A549 (cell line): ENCODE measurements around the gene C16orf54. TPM values are rescaled to one million over a fixed set of nuclear protein-coding genes. Genes with fewer than 3 reads are reported as not detected.
"Not testable (repeated sequence)": the region's sequence is repeated elsewhere in the genome, so short reads cannot be mapped to it uniquely, and the experiment has no call there.

ENCODE experiments used
- ATAC-seq, 2 experiments: fragments of 200-7000 bp in 1 of 2; fragments of >200 bp in 1 of 2; cut with Nextera tagmentation in 1 of 2; cut with Tn5 transposase in 1 of 2; 3 replicates each; pipeline versions ENCODE4 v1.8.0 to v1.9.1; 2018 to 2020; ENCODE audit warnings: mild to moderate bottlenecking in 1 of 2, moderate library complexity in 1 of 2
- CTCF ChIA-PET: fragments of 300-600 bp; sonication (Branson Sonifier 250); formaldehyde crosslinking; extraction: SDS; loops from one replicate; lab custom pipeline; 2021; ENCODE audit warnings: antibody characterized with exemption, inconsistent platforms; lab: Yijun Ruan, JAX
- POLR2A ChIA-PET: fragments of 350-600 bp; formaldehyde crosslinking; extraction: SDS; loops from one replicate; lab custom pipeline; 2021; ENCODE audit warnings: antibody characterized with exemption, inconsistent platforms; lab: Yijun Ruan, JAX
- DNase-seq, 2 experiments: peaks; one replicate each; pipeline versions ENCODE4 v3.0.0 to v3.0.0-alpha.2; 2011 to 2016; ENCODE audit warnings: low read depth in 1 of 2, low spot score in 1 of 2
- FAIRE-seq: peaks from 2 replicates; lab custom pipeline; 2011; peaks lifted over from hg19 to GRCh38; lab: Jason Lieb, UNC
- H3K27ac ChIP-seq, 2 experiments: fragments of >200 bp; sonication (Bioruptor Twin); formaldehyde crosslinking; 3 replicates each; pipeline ENCODE4 v1.5.1; 2016 to 2017
- H3K4me1 ChIP-seq: fragments of >200 bp; sonication (Bioruptor Twin); formaldehyde crosslinking; 3 replicates; pipeline ENCODE4 v1.6.1; 2016
- H3K4me2 ChIP-seq: fragments of >200 bp; sonication (Bioruptor Twin); formaldehyde crosslinking; 3 replicates; pipeline ENCODE4 v1.6.1; 2016
- H3K4me3 ChIP-seq: fragments of >200 bp; sonication (Bioruptor Twin); formaldehyde crosslinking; 3 replicates; pipeline ENCODE4 v1.5.1; 2016
- H3K9me3 ChIP-seq: fragments of >200 bp; sonication (Bioruptor Twin); formaldehyde crosslinking; 3 replicates; pipeline ENCODE4 v1.6.1; 2016
- CBX2 ChIP-seq: fragments of 200-600 bp; sonication (generic); IDR thresholded peaks from 2 replicates; pipeline ENCODE4 v1.6.1; 2016; ENCODE audit warnings: low read depth, mild to moderate bottlenecking, borderline replicate concordance
- CBX8 ChIP-seq: fragments of 200-600 bp; sonication (generic); IDR thresholded peaks from 2 replicates; pipeline ENCODE4 v1.6.1; 2016
- CEBPB ChIP-seq, 2 experiments: fragments of >200 bp in 1 of 2; sonication (Bioruptor Twin) in 1 of 2; formaldehyde crosslinking in 1 of 2; IDR thresholded peaks; 2 replicates each; pipeline ENCODE4 v1.6.1; 2012 to 2016
- CHD2 ChIP-seq: fragments of 150-350 bp; IDR thresholded peaks from 2 replicates; pipeline ENCODE4 v1.6.1; 2014; ENCODE audit warnings: low read length; ENCODE audit not compliant: partially characterized antibody
- EP300 ChIP-seq, 2 experiments: fragments of >200 bp; sonication (Bioruptor Twin); formaldehyde crosslinking; IDR thresholded peaks; 2 replicates in 1 of 2; 3 replicates in 1 of 2; pipeline ENCODE4 v1.6.1; 2016 to 2017
- FOSL2 ChIP-seq, 2 experiments: fragments of 450-650 bp in 1 of 2; fragments of >200 bp in 1 of 2; sonication (Bioruptor Twin) in 1 of 2; formaldehyde crosslinking; IDR thresholded peaks; 2 replicates each; pipeline versions ENCODE4 v1.5.0 to v1.6.1; 2016 to 2020; ENCODE audit warnings: mild to moderate bottlenecking in 1 of 2, moderate library complexity in 1 of 2
- HDAC2 ChIP-seq: fragments of 200-600 bp; sonication (generic); IDR thresholded peaks from 2 replicates; pipeline ENCODE4 v1.6.1; 2016
- JUN ChIP-seq, 2 experiments: fragments of >200 bp; sonication (Bioruptor Twin); formaldehyde crosslinking; IDR thresholded peaks; 2 replicates in 1 of 2; 3 replicates in 1 of 2; pipeline ENCODE4 v1.6.1; 2016 to 2017
- JUNB ChIP-seq: fragments of >200 bp; sonication (Bioruptor Twin); formaldehyde crosslinking; IDR thresholded peaks from 2 replicates; pipeline ENCODE4 v1.6.1; 2016
- MAFK ChIP-seq: fragments of 450-650 bp; IDR thresholded peaks from 2 replicates; pipeline ENCODE4 v1.6.1; 2014; ENCODE audit not compliant: partially characterized antibody
- MAZ ChIP-seq: fragments of 150-350 bp; IDR thresholded peaks from 2 replicates; pipeline ENCODE4 v1.6.1; 2014; ENCODE audit warnings: antibody characterized with exemption, low read depth, low read length, borderline replicate concordance
- NFE2L2 ChIP-seq: fragments of 150-350 bp; conservative IDR thresholded peaks from 2 replicates; pipeline ENCODE4 v1.6.1; 2014; ENCODE audit warnings: low read length
- POLR2AphosphoS2 ChIP-seq: conservative IDR thresholded peaks from 2 replicates; pipeline ENCODE4 v1.6.1; 2012; ENCODE audit warnings: low read length, improper control_type of control experiment, inconsistent platforms
- RFX5 ChIP-seq: fragments of 450-650 bp; IDR thresholded peaks from 2 replicates; pipeline ENCODE4 v1.7.1; 2014; ENCODE audit warnings: antibody characterized with exemption, mild to moderate bottlenecking, moderate library complexity
- SMC3 ChIP-seq: fragments of >200 bp; sonication (Bioruptor Twin); formaldehyde crosslinking; IDR thresholded peaks from 3 replicates; pipeline ENCODE4 v1.6.1; 2018; ENCODE audit warnings: inconsistent platforms
- TFCP2L1 ChIP-seq: fragments of 250-450 bp; sonication (Bioruptor Pico); IDR thresholded peaks from 2 replicates; pipeline ENCODE4 v1.5.0; 2021; ENCODE audit warnings: mild to moderate bottlenecking
- TP53 ChIP-seq: fragments of 250-450 bp; sonication (Bioruptor Pico); IDR thresholded peaks from 2 replicates; pipeline ENCODE4 v1.5.0; 2021; ENCODE audit warnings: mild to moderate bottlenecking, moderate library complexity
- WGBS: methylation state at CpG from one replicate; pipeline ENCODE4 v1.1.6; 2017; ENCODE audit errors: missing lambda C conversion rate; 5-methylcytosine and 5-hydroxymethylcytosine counted together
- polyA plus RNA-seq, 4 experiments: library from polyadenylated mRNA; depleted of rRNA in 3 of 4; stranded (reverse); fragments of >200 nt; fragmentation: RNase III in 1 of 4; extraction: RNeasy Plus Mini Kit Qiagen cat#74134 plus additional on column Dnase treatment in 1 of 4; gene quantifications; 2 replicates in 3 of 4; 3 replicates in 1 of 4; pipeline ENCODE4 v1.2.3, GENCODE V29; 2011 to 2017
- TF ChIP-seq, protein P1 (sequence below): IDR thresholded peaks from 2 replicates; pipeline ENCODE4 v1.6.1; 2012
- TF ChIP-seq, protein P2 (sequence below): fragments of 250-450 bp; sonication (Bioruptor Pico); IDR thresholded peaks from 2 replicates; pipeline ENCODE4 v1.5.0; 2021; ENCODE audit warnings: mild to moderate bottlenecking, moderate library complexity, borderline replicate concordance
- TF ChIP-seq, protein P3 (sequence below): IDR thresholded peaks from 2 replicates; pipeline ENCODE4 v1.6.1; 2012; ENCODE audit warnings: low read depth, borderline replicate concordance
- TF ChIP-seq, protein P4 (sequence below): fragments of >200 bp; sonication (Bioruptor Twin); formaldehyde crosslinking; IDR thresholded peaks from 3 replicates; pipeline ENCODE4 v1.6.1; 2016
- TF ChIP-seq, protein P5 (sequence below): fragments of >200 bp; sonication (Bioruptor Twin); formaldehyde crosslinking; IDR thresholded peaks from 2 replicates; pipeline ENCODE4 v1.6.1; 2016
- TF ChIP-seq, protein P6 (sequence below): fragments of 200-600 bp; sonication (generic); IDR thresholded peaks from 2 replicates; pipeline ENCODE4 v1.6.1; 2016; ENCODE audit warnings: antibody characterized with exemption, mild to moderate bottlenecking, moderate library complexity

Gene C16orf54
- polyA plus RNA-seq, 2 of the 4 experiments (the other 2 are of a cell fraction) = not detected

DNA sequence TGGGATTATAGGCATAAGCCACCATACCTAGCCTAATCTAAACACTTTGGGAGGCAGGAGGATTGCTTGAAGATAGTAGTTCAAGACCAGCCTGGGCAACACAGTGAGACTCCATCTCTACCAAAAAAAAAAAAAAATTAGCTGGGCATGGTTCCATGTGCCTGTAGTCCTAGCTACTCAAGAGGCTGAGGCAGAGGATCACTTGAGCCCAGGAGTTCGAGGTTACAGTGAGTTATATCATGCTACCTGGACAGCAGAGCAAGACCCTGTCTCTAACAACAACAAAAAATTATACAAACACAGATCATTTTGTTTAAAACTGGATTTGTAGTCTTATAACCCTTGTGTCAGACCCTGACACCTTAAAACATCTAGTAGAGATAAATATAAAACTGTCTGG is 7.7 kb upstream of the C16orf54 start (continued):
- TF ChIP-seq, protein P1, sequence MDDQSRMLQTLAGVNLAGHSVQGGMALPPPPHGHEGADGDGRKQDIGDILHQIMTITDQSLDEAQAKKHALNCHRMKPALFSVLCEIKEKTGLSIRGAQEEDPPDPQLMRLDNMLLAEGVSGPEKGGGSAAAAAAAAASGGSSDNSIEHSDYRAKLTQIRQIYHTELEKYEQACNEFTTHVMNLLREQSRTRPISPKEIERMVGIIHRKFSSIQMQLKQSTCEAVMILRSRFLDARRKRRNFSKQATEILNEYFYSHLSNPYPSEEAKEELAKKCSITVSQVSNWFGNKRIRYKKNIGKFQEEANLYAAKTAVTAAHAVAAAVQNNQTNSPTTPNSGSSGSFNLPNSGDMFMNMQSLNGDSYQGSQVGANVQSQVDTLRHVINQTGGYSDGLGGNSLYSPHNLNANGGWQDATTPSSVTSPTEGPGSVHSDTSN = no peak
- TF ChIP-seq EP300 (IDR thresholded peaks at IDR 0.05) = no peak
- no peak for TF ChIP-seq POLR2AphosphoS2
- TF ChIP-seq, protein P2, sequence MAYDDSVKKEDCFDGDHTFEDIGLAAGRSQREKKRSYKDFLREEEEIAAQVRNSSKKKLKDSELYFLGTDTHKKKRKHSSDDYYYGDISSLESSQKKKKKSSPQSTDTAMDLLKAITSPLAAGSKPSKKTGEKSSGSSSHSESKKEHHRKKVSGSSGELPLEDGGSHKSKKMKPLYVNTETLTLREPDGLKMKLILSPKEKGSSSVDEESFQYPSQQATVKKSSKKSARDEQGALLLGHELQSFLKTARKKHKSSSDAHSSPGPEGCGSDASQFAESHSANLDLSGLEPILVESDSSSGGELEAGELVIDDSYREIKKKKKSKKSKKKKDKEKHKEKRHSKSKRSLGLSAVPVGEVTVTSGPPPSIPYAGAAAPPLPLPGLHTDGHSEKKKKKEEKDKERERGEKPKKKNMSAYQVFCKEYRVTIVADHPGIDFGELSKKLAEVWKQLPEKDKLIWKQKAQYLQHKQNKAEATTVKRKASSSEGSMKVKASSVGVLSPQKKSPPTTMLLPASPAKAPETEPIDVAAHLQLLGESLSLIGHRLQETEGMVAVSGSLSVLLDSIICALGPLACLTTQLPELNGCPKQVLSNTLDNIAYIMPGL (CRISPR knock-in tag) = no peak
- TF ChIP-seq, protein P3, sequence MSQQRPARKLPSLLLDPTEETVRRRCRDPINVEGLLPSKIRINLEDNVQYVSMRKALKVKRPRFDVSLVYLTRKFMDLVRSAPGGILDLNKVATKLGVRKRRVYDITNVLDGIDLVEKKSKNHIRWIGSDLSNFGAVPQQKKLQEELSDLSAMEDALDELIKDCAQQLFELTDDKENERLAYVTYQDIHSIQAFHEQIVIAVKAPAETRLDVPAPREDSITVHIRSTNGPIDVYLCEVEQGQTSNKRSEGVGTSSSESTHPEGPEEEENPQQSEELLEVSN = no peak
- TF ChIP-seq CHD2 = no peak
- TF ChIP-seq NFE2L2 = no peak

DNA sequence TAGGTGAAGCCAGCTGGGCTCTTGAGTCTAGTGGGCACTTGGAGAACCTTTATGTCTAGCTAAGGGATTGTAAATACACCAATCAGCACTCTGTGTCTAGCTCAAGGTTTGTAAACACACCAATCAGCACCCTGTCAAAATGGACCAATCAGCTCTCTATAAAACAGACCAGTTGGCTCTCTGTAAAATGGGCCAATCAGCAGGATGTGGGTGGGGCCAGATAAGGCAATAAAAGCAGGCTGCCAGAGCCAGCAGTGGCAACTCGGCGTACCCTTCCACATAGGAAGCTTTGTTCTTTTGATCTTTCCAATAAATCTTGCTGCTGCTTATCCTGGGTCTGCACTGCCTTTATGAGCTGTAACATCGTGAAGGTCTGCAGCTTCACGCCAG is 3.0 kb upstream of the C16orf54 start:
- 74% methylated on average over 4 of the region's 4 CpGs for WGBS
- H3K4me1 ChIP-seq, ATAC-seq, H3K27ac ChIP-seq, H3K9me3 ChIP-seq, DNase-seq, FAIRE-seq, H3K4me3 ChIP-seq, H3K4me2 ChIP-seq, POLR2A ChIA-PET: not testable (repeated sequence)
- CTCF ChIA-PET = interaction anchor here (0.6 to 1.8 kb wide), 6 partner anchors 19 to 99 kb away, joined by 3 to 5 read pairs (median 4); partner anchors contain the start of gene KIF22

DNA sequence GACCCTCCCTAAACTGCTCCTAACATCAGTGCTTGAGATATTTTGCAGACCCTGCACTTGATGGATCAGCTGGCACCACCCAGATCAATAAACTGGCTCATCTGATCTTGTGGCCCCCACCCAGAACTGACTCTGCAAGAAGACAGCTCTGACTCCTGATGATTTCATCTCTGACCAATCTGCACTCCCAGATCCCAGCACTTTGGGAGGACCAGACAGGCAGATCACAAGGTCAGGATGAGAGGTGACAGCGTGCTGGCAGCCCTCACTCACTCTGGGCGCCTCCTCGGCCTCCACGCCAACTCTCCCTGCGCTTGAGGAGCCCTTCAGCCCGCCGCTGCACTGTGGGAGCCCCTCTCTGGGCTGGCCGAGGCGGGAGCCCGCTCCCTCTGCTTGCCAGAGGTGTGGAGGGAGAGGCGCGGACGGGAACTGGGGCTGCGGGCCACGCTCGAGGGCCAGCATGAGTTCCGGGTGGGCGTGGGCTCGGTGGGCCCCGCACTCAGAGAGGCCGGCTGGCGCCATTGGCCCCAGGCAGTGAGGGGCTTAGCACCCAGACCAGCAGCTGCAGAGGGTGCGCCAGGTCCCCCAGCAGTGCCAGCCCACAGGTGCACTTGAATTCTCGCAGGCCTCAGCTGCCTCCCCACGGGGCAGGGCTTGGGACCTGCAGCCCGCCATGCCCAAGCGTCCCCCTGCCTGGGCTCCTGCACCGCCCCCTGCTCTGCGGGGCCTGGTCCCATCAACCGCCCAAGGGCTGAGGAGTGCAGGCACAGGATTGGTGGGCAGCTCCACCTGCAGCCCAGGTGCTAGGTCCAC is 2.4 kb upstream of the C16orf54 start:
- DNase-seq (no peak), FAIRE-seq (no peak), ATAC-seq (0 out of 6 replicates have a peak, but pooled peaks of 1 of the 2 experiments have one; percentile 32)
- Histone ChIP-seq H3K9me3 (no peaks in the 10 kb centered on the region), H3K4me3 (no peak overlapping the region), H3K4me1 (no peaks in the 10 kb centered on the region), H3K4me2 (no peak overlapping the region), H3K27ac (no peak overlapping the region)
- ChIA-PET CTCF (interaction anchor here (0.5 to 1.8 kb wide), 6 partner anchors 18 to 60 kb away, joined by 3 to 5 read pairs (median 4); partner anchors contain the start of gene KIF22), POLR2A (no interaction called here)
- 82% methylated on average over 18 of the region's 30 CpGs for WGBS
- no peak for TF ChIP-seq MAZ
- no peak for TF ChIP-seq JUN (IDR thresholded peaks at IDR 0.05)
- TF ChIP-seq, protein P4, sequence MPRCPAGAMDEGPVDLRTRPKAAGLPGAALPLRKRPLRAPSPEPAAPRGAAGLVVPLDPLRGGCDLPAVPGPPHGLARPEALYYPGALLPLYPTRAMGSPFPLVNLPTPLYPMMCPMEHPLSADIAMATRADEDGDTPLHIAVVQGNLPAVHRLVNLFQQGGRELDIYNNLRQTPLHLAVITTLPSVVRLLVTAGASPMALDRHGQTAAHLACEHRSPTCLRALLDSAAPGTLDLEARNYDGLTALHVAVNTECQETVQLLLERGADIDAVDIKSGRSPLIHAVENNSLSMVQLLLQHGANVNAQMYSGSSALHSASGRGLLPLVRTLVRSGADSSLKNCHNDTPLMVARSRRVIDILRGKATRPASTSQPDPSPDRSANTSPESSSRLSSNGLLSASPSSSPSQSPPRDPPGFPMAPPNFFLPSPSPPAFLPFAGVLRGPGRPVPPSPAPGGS = no peak
- TF ChIP-seq TP53 (CRISPR knock-in tag) = no peak
- no peak for TF ChIP-seq NFE2L2
- TF ChIP-seq CHD2 = no peak
- TF ChIP-seq TFCP2L1 (CRISPR knock-in tag) = no peak
- TF ChIP-seq RFX5 = no peak
- TF ChIP-seq CBX2 = no peak
- no peak for TF ChIP-seq CEBPB (IDR thresholded peaks at IDR 0.05)
- TF ChIP-seq, protein P5, sequence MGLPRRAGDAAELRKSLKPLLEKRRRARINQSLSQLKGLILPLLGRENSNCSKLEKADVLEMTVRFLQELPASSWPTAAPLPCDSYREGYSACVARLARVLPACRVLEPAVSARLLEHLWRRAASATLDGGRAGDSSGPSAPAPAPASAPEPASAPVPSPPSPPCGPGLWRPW = no peak
- no peak for TF ChIP-seq SMC3
- TF ChIP-seq HDAC2 = no peak
- TF ChIP-seq, protein P6, sequence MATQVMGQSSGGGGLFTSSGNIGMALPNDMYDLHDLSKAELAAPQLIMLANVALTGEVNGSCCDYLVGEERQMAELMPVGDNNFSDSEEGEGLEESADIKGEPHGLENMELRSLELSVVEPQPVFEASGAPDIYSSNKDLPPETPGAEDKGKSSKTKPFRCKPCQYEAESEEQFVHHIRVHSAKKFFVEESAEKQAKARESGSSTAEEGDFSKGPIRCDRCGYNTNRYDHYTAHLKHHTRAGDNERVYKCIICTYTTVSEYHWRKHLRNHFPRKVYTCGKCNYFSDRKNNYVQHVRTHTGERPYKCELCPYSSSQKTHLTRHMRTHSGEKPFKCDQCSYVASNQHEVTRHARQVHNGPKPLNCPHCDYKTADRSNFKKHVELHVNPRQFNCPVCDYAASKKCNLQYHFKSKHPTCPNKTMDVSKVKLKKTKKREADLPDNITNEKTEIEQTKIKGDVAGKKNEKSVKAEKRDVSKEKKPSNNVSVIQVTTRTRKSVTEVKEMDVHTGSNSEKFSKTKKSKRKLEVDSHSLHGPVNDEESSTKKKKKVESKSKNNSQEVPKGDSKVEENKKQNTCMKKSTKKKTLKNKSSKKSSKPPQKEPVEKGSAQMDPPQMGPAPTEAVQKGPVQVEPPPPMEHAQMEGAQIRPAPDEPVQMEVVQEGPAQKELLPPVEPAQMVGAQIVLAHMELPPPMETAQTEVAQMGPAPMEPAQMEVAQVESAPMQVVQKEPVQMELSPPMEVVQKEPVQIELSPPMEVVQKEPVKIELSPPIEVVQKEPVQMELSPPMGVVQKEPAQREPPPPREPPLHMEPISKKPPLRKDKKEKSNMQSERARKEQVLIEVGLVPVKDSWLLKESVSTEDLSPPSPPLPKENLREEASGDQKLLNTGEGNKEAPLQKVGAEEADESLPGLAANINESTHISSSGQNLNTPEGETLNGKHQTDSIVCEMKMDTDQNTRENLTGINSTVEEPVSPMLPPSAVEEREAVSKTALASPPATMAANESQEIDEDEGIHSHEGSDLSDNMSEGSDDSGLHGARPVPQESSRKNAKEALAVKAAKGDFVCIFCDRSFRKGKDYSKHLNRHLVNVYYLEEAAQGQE = no peak
- no peak for TF ChIP-seq MAFK
- TF ChIP-seq JUNB = no peak
- no peak for TF ChIP-seq FOSL2 (IDR thresholded peaks at IDR 0.05)
- TF ChIP-seq FOSL2 (CRISPR knock-in tag; IDR thresholded peaks at IDR 0.05) = no peak
- no peak for TF ChIP-seq CBX8

DNA sequence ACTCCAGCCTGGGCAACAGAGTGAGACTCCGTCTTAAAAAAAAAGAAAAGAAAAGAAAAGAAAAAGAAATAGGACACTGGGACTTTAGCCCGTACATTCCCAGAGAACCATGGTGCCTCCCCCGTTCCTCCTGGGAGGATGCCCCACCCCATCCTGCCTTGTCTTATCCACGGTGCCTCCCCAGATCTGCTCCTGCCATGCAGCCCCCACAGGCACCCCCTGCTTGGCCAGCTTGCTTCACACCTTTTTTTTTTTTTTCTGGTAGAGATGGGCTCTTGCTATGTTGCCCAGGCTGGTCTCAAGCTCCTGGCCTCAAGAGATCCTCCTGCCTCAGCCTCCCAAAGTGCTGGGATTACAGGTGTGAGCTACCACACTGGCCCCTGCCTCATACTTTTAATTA is 728 bp upstream of the C16orf54 start:
- FAIRE-seq, H3K4me2 ChIP-seq, H3K4me3 ChIP-seq, ATAC-seq, H3K9me3 ChIP-seq, DNase-seq, H3K27ac ChIP-seq, H3K4me1 ChIP-seq: not testable (repeated sequence)
- WGBS = 66% methylated on average over 4 of the region's 4 CpGs
- ChIA-PET POLR2A (interaction anchor here (0.6 kb wide), 1 partner anchor 30 kb away, joined by 3 read pairs; no protein-coding TSS in a partner anchor), CTCF (interaction anchor here (0.6 to 0.9 kb wide), 2 partner anchors 10 to 17 kb away, joined by 3 to 4 read pairs; no protein-coding TSS in a partner anchor)
